ENCODE results near the gene SCAP.

Gene SCAP

DNA sequence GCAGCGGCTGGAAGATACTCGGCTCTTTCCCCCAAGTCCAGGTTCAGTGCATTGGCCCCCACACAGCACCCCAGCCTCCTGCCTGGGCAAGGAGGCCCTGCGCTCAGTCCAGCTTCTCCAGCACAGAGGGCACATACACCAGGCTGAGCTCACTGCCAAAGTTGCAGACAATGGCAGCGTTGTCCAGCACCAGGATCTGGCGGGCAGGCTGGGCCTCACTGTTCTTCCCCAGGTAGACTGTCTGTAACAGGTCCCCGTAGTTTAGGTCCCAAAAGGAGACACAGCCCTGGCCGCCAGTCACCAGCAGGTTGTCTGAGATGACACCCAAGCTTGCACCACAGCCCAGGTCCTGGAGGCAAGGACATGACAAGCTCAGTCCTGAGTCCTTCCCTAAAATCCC, 62.0 kb downstream of the SCAP start:
- no peak for DNase-seq (ENCODE audit: low spot score)

DNA sequence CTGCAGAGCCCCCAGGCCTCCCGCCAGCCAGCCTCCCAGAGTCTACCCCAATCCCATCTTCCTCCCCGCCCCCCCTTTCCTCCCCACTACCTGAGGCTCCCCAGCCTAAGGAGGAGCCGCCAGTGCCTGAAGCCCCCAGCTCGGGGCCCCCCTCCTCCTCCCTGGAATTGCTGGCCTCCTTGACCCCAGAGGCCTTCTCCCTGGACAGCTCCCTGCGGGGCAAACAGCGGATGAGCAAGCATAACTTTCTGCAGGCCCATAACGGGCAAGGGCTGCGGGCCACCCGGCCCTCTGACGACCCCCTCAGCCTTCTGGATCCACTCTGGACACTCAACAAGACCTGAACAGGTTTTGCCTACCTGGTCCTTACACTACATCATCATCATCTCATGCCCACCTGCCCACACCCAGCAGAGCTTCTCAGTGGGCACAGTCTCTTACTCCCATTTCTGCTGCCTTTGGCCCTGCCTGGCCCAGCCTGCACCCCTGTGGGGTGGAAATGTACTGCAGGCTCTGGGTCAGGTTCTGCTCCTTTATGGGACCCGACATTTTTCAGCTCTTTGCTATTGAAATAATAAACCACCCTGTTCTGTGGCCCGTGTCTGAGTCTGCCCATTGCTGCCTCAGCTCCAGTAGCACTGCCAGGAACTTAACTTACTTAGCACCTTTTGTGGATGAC, 62.8 kb downstream of the SCAP start:
- DNase-seq (ENCODE audit: low spot score) = no peak

DNA sequence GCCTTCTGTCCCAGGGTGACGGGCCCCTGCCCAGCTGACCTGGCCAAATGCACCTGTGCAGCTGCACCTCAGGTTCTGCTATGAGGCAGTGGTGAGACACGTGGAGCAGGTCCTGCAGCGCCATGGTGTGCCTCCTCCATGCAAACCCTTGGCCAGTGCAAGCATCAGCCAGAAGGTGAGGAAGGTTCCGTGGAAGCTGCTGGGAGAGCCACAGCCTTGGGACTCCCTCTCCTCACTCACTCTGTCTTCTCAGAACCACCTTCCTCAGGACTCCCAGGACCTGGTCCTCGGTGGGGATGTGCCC, 63.3 kb downstream of the SCAP start:
- DNase-seq (ENCODE audit: low spot score) = no peak

DNA sequence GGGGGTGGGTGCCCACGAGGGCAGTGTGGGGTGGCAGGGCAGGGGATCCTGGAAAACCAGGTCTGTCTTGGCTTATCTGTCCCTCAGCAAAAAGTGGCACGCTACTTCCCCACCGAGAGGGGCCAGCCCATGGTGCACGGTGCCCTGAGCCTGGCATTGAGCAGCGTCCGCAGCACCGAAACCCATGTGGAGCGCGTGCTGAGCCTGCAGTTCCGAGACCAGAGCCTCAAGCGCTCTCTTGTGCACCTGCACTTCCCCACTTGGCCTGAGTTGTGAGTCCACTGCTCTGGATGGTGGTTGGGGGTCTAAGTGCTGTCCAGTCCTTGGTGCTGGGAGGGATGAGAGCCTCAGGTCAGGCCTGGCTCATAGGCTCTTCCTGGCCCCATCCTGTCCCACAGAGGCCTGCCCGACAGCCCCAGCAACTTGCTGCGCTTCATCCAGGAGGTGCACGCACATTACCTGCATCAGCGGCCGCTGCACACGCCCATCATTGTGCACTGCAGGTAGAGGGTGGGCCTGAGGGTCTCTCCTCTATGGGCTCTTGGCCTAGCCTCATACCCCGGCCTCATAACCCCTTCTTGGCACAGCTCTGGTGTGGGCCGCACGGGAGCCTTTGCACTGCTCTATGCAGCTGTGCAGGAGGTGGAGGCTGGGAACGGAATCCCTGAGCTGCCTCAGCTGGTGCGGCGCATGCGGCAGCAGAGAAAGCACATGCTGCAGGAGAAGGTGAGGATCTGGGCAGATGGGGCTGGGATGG, 63.9 kb downstream of the SCAP start:
- no peak for DNase-seq (ENCODE audit: low spot score)

DNA sequence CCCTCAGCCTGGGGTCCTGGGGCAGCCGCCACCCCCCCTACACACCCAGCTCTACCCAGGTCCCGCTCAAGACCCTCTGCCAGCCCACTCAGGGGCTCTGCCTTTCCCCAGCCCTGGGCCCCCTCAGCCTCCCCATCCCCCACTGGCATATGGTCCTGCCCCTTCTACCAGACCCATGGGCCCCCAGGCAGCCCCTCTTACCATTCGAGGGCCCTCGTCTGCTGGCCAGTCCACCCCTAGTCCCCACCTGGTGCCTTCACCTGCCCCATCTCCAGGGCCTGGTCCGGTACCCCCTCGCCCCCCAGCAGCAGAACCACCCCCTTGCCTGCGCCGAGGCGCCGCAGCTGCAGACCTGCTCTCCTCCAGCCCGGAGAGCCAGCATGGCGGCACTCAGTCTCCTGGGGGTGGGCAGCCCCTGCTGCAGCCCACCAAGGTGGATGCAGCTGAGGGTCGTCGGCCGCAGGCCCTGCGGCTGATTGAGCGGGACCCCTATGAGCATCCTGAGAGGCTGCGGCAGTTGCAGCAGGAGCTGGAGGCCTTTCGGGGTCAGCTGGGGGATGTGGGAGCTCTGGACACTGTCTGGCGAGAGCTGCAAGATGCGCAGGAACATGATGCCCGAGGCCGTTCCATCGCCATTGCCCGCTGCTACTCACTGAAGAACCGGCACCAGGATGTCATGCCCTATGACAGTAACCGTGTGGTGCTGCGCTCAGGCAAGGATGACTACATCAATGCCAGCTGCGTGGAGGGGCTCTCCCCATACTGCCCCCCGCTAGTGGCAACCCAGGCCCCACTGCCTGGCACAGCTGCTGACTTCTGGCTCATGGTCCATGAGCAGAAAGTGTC, 64.7 kb downstream of the SCAP start:
- no peak for DNase-seq (ENCODE audit: low spot score)

DNA sequence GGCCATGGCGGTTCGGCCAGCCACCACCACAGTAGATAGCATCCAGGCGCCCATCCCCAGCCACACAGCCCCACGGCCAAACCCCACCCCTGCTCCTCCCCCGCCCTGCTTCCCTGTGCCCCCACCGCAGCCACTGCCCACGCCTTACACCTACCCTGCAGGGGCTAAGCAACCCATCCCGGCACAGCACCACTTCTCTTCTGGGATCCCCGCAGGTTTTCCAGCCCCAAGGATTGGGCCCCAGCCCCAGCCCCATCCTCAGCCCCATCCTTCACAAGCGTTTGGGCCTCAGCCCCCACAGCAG, 65.4 kb downstream of the SCAP start:
- DNase-seq (ENCODE audit: low spot score) = no peak

DNA sequence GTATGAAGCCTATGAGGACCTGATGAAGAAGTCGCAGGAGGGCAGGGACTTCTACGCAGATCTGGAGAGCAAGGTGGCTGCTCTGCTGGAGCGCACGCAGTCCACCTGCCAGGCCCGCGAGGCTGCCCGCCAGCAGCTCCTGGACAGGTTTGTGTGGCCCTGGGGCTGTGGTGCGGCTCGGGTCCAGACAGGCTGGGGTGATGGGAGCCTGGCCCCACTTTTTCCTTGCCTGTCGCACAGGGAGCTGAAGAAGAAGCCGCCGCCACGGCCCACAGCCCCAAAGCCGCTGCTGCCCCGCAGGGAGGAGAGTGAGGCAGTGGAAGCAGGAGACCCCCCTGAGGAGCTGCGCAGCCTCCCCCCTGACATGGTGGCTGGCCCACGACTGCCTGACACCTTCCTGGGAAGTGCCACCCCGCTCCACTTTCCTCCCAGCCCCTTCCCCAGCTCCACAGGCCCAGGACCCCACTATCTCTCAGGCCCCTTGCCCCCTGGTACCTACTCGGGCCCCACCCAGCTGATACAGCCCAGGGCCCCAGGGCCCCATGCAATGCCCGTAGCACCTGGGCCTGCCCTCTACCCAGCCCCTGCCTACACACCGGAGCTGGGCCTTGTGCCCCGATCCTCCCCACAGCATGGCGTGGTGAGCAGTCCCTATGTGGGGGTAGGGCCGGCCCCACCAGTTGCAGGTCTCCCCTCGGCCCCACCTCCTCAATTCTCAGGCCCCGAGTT, 65.9 kb downstream of the SCAP start:
- no peak for DNase-seq (ENCODE audit: low spot score)

DNA sequence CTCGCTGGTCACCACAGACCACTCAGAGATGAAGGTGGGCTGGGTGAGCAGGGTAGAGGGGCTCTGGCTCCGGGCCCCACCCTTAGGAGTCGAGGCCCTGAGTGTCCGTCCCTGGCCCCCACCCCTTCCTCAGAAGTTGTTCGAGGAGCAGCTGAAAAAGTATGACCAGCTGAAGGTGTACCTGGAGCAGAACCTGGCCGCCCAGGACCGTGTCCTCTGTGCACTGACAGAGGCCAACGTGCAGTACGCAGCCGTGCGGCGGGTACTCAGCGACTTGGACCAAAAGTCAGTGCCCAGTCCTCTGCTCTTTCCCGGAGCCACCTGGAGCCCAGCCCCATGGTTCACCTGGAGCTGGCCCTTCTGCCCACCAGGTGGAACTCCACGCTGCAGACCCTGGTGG, 66.5 kb downstream of the SCAP start:
- no peak for DNase-seq (ENCODE audit: low spot score)

DNA sequence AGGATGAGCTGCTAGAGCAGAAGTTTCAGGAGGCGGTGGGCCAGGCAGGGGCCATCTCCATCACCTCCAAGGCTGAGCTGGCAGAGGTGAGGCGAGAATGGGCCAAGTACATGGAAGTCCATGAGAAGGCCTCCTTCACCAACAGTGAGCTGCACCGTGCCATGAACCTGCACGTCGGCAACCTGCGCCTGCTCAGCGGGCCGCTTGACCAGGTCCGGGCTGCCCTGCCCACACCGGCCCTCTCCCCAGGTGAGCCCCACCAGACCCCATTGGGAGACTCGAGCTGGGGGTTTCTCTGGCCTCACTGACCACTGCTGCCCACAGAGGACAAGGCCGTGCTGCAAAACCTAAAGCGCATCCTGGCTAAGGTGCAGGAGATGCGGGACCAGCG, 66.9 kb downstream of the SCAP start:
- DNase-seq (ENCODE audit: low spot score) = no peak

DNA sequence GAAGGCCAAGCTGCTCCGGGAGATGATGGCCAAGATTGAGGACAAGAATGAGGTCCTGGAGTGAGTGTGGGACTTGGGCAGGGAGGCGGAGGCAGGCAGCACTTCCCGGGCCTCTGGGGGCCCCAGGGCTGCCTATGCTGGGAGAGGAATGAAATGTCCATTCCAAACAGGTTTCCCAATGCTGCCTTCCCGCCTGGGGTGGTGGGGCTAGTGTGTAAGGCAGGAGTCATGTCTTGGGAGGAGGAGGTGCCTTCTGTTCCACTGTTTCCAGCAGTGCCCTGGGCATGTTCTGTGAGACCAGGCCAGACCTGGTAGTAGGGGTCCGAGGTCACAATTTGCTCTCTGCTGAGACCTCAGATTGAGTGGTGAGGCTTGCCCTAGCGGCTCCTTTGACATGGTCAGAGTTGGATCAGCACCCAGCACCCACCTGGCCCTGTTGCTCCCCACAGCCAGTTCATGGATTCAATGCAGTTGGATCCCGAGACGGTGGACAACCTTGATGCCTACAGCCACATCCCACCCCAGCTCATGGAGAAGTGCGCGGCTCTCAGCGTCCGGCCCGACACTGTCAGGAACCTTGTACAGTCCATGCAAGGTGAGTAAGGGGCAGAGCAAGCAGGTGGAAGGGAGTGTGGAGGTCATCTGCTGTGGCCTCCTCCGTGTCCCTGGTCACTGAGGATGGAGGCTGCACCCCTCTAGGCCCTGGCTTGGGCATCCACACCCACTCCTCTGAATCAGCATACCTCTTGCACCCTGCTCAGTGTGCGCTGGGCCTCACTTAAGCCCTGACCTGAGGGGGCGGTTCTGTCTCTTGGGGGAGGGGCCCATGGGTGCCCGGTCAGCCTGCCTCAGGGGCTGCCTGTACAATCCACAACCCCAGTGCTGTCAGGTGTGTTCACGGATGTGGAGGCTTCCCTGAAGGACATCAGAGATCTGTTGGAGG, 67.6 kb downstream of the SCAP start:
- DNase-seq (ENCODE audit: low spot score) = no peak

DNA sequence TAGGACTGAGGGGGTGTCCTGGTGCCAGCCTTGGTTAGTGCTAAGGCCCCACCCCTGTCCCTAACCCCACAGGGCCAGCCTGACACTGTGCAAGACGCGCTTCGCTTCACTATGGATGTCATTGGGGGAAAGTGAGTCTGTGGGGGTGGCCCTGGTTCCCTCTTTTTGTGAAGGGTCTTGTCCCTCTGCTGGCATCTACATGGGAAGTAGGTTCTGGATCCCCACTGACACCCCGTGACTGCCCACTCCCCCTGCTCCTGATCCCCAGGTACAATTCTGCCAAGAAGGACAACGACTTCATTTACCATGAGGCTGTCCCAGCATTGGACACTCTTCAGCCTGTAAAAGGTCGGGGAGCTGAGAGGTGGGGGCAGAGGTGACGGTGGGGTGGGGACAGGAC, 68.5 kb downstream of the SCAP start:
- no peak for DNase-seq (ENCODE audit: low spot score)

DNA sequence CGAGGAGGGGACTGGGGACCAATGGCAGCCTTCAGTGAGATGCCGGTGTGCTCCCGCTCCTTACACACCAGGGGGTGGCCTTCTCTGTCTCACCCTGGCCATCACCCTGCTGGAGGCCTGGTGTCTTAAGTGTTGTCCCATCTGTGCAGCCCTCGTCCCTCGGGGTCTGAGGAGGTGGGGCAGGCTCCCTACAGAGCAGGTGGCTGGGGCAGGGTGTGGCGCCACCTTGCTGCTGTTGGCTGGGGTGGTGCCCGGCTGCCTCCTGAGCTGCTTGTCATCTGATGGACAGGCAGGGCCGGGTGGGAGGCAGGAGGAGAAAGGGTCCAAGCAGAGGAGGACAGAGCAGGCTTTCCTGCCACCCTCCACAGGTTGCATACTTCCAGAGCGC, 69.0 kb downstream of the SCAP start:
- no peak for DNase-seq (ENCODE audit: low spot score)

DNA sequence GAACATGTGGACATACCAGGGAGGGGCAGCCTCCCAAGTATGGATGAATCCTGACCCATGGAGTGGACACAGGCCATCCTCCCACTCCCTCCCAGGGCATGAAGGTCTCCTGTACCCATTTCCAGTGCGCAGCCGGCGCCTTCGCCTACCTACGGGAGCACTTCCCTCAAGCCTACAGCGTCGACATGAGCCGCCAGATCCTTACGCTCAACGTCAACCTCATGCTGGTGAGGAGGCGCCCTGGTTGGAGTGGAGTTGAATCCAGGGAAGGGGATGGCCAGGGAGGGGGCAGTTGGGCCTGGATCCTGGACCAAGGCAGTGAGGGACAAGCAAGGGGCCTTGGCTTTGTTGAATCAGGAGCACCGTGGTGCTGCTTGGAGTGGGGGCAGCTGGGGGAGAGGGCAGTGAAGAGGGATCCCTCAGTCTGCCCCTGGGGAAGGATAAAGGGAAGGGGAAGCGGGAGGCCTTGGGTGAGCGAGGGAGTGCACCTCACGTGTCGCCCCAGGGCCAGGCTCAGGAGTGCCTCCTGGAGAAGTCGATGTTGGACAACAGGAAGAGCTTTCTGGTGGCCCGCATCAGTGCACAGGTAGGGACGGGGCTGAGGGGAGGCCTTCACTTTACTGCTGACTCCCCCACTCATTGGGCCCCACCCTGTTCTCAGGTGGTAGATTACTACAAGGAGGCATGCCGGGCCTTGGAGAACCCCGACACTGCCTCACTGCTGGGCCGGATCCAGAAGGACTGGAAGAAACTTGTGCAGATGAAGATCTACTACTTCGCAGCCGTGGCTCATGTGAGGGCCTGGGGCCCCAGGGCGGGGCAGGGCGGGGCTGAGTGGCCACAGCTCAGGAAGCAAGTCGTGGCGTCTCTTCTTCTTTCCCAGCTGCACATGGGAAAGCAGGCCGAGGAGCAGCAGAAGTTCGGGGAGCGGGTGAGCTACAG, 69.7 kb downstream of the SCAP start:
- no peak for DNase-seq (ENCODE audit: low spot score)

DNA sequence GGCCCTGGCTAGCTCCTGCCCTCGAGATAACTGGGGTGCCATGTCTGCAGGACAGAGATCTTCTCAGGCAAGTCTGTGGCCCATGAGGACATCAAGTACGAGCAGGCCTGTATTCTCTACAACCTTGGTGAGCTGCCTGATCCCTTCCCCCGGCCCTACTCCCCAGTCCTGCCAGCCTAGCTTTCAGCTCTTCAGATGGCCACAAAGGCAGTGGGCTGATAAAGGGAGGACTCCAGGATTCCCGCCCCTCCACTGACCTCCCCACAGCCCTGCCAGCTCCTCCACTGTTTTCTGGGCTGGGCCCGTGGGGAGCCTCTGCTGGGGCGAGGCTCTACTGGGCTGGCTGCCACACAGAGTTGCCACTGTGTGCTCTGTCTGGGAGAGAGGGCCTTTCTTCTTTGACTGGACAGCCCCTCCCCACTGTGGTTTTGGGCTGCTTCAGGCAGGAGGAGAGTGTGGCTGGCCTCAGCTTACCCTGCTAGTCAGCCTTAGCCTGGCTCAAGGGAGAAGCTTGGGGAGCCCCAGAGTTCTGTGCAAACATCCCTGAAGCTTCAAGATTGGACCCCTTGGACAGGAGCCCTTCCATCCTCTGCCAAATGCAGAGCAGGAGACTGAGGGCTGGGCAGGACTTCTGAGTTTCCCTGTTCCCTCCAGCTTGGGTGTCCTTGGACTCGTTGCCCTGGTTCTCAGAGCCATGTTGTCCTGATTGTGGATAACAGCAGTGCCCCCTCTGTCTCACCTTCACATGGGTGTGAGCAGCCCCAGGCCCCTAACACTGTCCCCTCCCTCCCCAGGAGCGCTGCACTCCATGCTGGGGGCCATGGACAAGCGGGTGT, 70.6 kb downstream of the SCAP start:
- DNase-seq (ENCODE audit: low spot score) = no peak

DNA sequence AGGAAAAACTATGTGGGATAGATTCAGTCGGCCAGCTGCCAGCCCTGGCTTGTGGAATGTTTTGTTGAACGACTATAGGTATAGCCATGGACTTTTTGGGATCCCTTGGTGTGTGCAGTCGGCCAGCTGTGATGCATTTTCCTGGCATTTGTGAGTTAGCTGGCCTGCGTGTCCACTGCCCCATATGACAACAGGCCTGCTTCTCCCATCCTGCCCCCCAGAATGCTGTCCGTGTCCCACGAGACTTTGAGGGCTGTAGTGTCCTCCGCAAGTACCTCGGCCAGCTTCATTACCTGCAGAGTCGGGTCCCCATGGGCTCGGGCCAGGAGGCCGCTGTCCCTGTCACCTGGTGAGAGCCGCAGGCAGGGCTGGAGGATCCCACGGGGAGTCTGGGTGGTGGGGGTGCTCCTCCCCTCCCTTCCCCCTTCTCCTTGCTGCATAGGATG, 71.3 kb downstream of the SCAP start:
- no peak for DNase-seq (ENCODE audit: low spot score)

DNA sequence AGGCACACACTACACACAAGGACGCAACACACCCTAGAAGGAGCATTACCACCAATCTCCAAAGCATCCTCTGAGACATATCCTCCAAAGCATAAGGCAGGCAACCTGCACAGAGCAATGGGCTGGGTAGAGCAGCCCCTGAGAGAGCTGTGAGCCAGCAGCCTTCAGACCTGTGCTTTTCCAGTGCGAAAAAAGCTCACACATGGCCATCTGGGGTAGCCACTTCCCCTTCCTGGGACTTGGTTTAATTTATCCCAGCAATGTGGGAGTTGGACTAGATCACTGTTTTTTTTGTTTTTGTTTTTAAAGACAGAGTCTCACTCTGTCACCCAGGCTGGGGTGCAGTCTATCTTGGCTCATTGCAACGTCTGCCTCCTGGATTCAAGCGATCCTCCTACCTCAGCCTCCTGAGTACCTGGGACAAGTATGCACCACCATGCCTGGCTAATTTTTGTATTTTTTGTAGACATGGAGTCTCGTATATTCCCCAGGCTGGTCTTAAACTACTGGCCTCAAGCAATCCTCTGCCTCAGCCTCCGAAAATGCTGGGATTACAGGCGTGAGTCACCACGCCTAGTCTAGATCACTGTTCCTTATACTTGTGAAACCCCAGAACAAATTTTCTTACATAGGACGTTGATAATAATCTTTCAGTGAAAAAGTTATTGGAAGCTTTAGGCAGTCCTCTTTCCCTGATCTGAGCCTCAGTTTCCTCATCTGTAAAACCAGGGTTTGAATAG, 76.0 kb downstream of the SCAP start:
- no peak for DNase-seq (ENCODE audit: low spot score)

DNA sequence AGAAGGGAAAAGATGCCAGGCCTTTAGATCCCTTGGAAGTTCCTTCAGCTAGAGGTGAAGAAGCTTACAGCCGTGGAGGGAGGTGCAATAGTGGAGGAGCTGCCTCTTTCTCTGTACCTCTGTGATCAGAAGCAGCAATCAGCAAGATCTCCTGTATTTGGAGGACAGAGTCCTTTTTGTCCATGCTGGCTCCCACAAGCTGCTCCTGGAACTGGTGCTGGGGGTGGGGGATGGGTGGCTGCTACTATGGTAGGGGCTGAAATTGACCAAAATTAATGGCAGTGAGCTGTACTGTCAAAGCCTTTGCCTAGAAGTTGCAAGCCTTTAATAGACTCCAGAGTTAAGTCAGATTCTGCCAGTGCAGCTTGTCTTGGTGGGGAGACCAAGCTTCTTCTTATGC, 76.7 kb downstream of the SCAP start:
- DNase-seq (ENCODE audit: low spot score) = no peak

DNA sequence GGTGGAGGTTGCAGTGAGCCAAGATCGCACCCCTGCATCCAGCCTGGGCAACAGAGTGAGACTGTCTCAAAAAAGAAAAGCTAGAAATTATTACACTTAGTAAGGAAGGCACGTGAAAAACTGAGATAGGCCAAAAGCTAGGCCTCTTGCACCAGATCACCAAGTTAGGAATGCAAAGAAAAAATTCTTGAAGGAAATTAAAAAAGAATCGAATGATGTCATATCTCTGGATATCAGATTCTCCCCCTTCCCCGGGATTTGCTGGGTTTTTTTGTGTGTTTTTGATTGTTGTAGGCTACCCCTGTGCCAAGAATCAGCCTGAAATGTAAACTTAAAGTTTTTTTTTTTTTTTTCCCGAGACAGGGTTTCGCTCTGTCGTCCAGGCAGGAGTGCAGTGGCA, 77.5 kb downstream of the SCAP start:
- DNase-seq (ENCODE audit: low spot score) = no peak

DNA sequence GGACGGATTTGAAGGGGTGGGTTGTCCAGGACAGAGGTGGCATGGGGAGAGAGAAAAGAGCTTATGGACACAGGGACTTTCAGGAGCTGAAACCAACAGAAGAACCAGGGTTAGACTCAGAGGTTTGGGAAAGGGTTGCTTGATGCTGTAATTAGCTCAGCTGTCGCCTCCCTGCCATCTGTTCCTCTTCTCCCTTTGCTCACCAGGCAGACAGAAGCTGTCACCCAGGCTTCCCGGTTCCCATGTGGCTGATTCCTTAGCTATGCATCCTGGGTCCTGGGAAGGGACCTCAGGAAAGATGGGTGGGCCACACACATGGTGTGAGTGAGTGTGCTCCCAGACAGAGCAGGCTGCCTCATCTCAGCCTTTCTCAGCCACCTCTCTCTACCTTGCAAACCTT, 80.9 kb downstream of the SCAP start:
- DNase-seq (ENCODE audit: low spot score) = peak; percentile 79

Measured in cerebellar cortex (tissue), 1 donor.